NCI-H82 treated with DMSO at 0.1 percent for 48 hours (cell line): ENCODE results near the gene PKP1.
"Not testable (repeated sequence)": the region's sequence is repeated elsewhere in the genome, so short reads cannot be mapped to it uniquely, and the experiment has no call there.

Experiments used
- DNase-seq: peaks from one replicate; lab custom pipeline; 2025; ENCODE audit not compliant: unreplicated experiment; lab: John Stamatoyannopoulos, UW

The PKP1 gene

GRCh38 chr1:201282931-201283829, at the start of gene PKP1:
PKP1 (plus strand) TSS chr1:201283506; CDS start chr1:201283703, 197 bp downstream.
- DNase-seq: no peak

- not testable (repeated sequence) for DNase-seq
These were observed 43.7 kb upstream of the PKP1 start for GRCh38 chr1:201239646-201240045.

- DNase-seq: no peak
These were observed 43.1 kb upstream of the PKP1 start for GRCh38 chr1:201240171-201240570.

GRCh38 chr1:201241736-201242135, 41.6 kb upstream of the PKP1 start:
- no peak for DNase-seq

GRCh38 chr1:201245082-201245481, 38.2 kb upstream of the PKP1 start:
- no peak for DNase-seq

- DNase-seq: no peak
These were observed 34.4 kb upstream of the PKP1 start for GRCh38 chr1:201248721-201249559.

- no peak for DNase-seq
These were observed 32.8 kb upstream of the PKP1 start for GRCh38 chr1:201250326-201251011.

- no peak for DNase-seq
These were observed 31.9 kb upstream of the PKP1 start for GRCh38 chr1:201251411-201251810.

- no peak for DNase-seq
These were observed 31.4 kb upstream of the PKP1 start for GRCh38 chr1:201251851-201252430.

GRCh38 chr1:201252944-201253371, 30.3 kb upstream of the PKP1 start:
- DNase-seq: no peak

- DNase-seq: peak; percentile 43
These were observed 29.9 kb upstream of the PKP1 start for GRCh38 chr1:201253411-201253810.

GRCh38 chr1:201253906-201254624, 29.2 kb upstream of the PKP1 start:
- no peak for DNase-seq

GRCh38 chr1:201254625-201255478, 28.5 kb upstream of the PKP1 start:
- DNase-seq: peak; percentile 24

- no peak for DNase-seq
These were observed 27.6 kb upstream of the PKP1 start for GRCh38 chr1:201255479-201256362.

- not testable (repeated sequence) for DNase-seq
These were observed 25.2 kb upstream of the PKP1 start for GRCh38 chr1:201258132-201258531.

- DNase-seq: no peak
These were observed 24.5 kb upstream of the PKP1 start for GRCh38 chr1:201258763-201259230.

- DNase-seq: no peak
These were observed 23.6 kb upstream of the PKP1 start for GRCh38 chr1:201259476-201260235.

GRCh38 chr1:201260236-201260590, 23.1 kb upstream of the PKP1 start:
- DNase-seq: no peak
